Right lobe of liver (tissue), 6 donors: ENCODE results near the gene C11orf58. TPM values are rescaled to one million over a fixed set of nuclear protein-coding genes. Genes with fewer than 3 reads are reported as not detected.

Experiments used
- ATAC-seq, 4 donors: fragments of 200-7000 bp; cut with Tn5 transposase; one replicate each; pipeline ENCODE4 v1.9.1; 2020; ENCODE audit warnings: mild to moderate bottlenecking in 4 of 4, moderate library complexity in 4 of 4
- DNase-seq, 3 donors: peaks; one replicate each; pipeline ENCODE4 v3.0.0-alpha.2; 2020
- H3K27ac ChIP-seq, 3 donors: fragments of 200-600 bp; one replicate each; pipeline ENCODE4 v1.8.0; 2022
- H3K27me3 ChIP-seq, 2 donors: fragments of 200-600 bp; one replicate each; pipeline ENCODE4 v1.8.0; 2022
- H3K36me3 ChIP-seq, 4 donors: fragments of 200-600 bp; sonication (generic) in 1 of 4; one replicate each; pipeline versions ENCODE4 v1.5.1 to v1.8.0; 2017 to 2022; ENCODE audit warnings: control low read depth in 1 of 4
- H3K4me1 ChIP-seq, 4 donors: fragments of 200-600 bp; sonication (generic) in 1 of 4; one replicate each; pipeline versions ENCODE4 v1.5.1 to v1.8.0; 2017 to 2022; ENCODE audit warnings: control low read depth in 1 of 4
- H3K4me3 ChIP-seq, 3 donors: fragments of 200-600 bp; one replicate each; pipeline ENCODE4 v1.8.0; 2022
- H3K9me3 ChIP-seq, 4 donors: fragments of 200-600 bp; sonication (generic) in 1 of 4; one replicate each; pipeline versions ENCODE4 v1.5.1 to v1.8.0; 2017 to 2022; ENCODE audit warnings: control low read depth in 1 of 4
- CTCF ChIP-seq, 4 donors: fragments of 200-600 bp in 3 of 4; fragments of 450-650 bp in 1 of 4; IDR thresholded peaks; one replicate each; pipeline versions ENCODE4 v1.5.1 to v1.8.0; 2016 to 2022; ENCODE audit warnings: antibody characterized with exemption in 4 of 4, mild to moderate bottlenecking in 2 of 4
- POLR2A ChIP-seq: fragments of 450-650 bp; IDR thresholded peaks from one replicate; pipeline ENCODE4 v1.6.1; 2017; ENCODE audit warnings: antibody characterized with exemption, mild to moderate bottlenecking
- WGBS: methylation state at CpG from one replicate; pipeline ENCODE4 v1.1.6; 2018; ENCODE audit warnings: low coverage, low lambda C conversion rate; ENCODE audit not compliant: insufficient coverage; ENCODE audit errors: missing lambda C conversion rate; 5-methylcytosine and 5-hydroxymethylcytosine counted together
- intact Hi-C, 2 donors: fragments of 100-400 bp; cut with DNase I; formaldehyde crosslinking; loops; one replicate each; pipeline versions ENCODE4 v1.11.2 to v1.14.1; 2022
- total RNA-seq, 6 experiments: library from RNA; depleted of rRNA in 2 of 6; stranded (reverse); fragments of >200 nt in 2 of 6; fragmentation: NEBNext Ultra II Directional in 3 of 6; extraction: Animal tissue kit (Norgen Biotek cat#: 25700) in 3 of 6; gene quantifications; one replicate each; pipeline versions ENCODE4 v1.1.0 to v1.2.4, GENCODE V29; 2016 to 2023
- donor health status: DM: no; HTN: yes; CAD: no.
- donor health status: DM: no; HTN: no; CAD: no.
- donor health status: DM: no; HTN: no; CAD: no.
- donor health status: DM: no; HTN: yes; CAD: no.
- donor health status: DM: no; HTN: yes; CAD: no.

Gene C11orf58
- total RNA-seq, 6 experiments from 2014 or later: 50.3 to 79.1 (median 56.9) TPM

GRCh38 chr11:16799221-16799620, 60.8 kb downstream of the C11orf58 start:
- DNase-seq (no peak), ATAC-seq (no peak)
- WGBS: 60% methylated on average over 1 of the region's 1 CpG
- TF ChIP-seq POLR2A: no peak
- no peak for TF ChIP-seq CTCF (IDR thresholded peaks at IDR 0.05)
- intact Hi-C loops: no loop called here
- H3K9me3 ChIP-seq: no peaks in the 10 kb centered on the region
- H3K27ac ChIP-seq: no peak overlapping the region
- peaks cover 0 to 13% (median 4%) of the 10 kb centered on the region in 4 donors for H3K4me1 ChIP-seq
- H3K27me3 ChIP-seq: no peaks in the 10 kb centered on the region
- H3K4me3 ChIP-seq: no peak overlapping the region
- H3K36me3 ChIP-seq: peaks cover 0 to 2% (median 0%) of the 10 kb centered on the region in 4 donors

- Histone ChIP-seq H3K27me3 (no peaks in the 10 kb centered on the region), H3K9me3 (no peaks in the 10 kb centered on the region), H3K4me1 (peaks cover 0 to 16% (median 7%) of the 10 kb centered on the region in 4 donors), H3K4me3 (no peak overlapping the region), H3K27ac (no peak overlapping the region), H3K36me3 (peaks cover 0 to 2% (median 0%) of the 10 kb centered on the region in 4 donors)
- no peak for ATAC-seq
- intact Hi-C loops: no loop called here
- no peak for TF ChIP-seq POLR2A
- TF ChIP-seq CTCF (IDR thresholded peaks at IDR 0.05): no peak
- DNase-seq: no peak
Observed at GRCh38 chr11:16799890-16800289, 61.4 kb downstream of the C11orf58 start.

DNA sequence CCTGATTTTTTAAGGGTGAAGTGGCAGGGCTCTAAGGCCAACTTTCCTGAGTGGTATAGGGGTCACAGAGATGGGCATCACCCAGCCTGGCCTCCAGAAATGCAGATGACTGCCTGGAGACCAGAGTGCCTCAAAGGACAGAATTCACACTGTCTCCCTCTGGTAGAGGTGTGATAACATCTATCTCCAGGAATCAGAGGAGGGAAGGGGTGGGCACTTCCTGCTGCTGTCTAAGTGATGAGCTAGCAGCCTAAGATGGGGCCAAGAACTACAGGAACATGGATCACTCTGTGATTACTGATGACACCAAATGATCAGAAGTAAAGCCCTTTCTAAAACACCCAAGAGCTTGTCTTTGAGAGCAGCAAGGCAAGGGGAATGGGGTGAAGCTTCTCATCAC, 61.9 kb downstream of the C11orf58 start:
- intact Hi-C loops: no loop called here
- H3K27me3 ChIP-seq: no peaks in the 10 kb centered on the region
- H3K9me3 ChIP-seq: no peaks in the 10 kb centered on the region
- TF ChIP-seq CTCF (IDR thresholded peaks at IDR 0.05): no peak
- no peak for TF ChIP-seq POLR2A
- peaks cover 0 to 2% (median 0%) of the 10 kb centered on the region in 4 donors for H3K36me3 ChIP-seq
- DNase-seq (no peak), ATAC-seq (no peak)
- H3K4me3 ChIP-seq: no peak overlapping the region
- H3K4me1 ChIP-seq: peaks cover 0 to 21% (median 11%) of the 10 kb centered on the region in 4 donors
- no peak overlapping the region for H3K27ac ChIP-seq

DNA sequence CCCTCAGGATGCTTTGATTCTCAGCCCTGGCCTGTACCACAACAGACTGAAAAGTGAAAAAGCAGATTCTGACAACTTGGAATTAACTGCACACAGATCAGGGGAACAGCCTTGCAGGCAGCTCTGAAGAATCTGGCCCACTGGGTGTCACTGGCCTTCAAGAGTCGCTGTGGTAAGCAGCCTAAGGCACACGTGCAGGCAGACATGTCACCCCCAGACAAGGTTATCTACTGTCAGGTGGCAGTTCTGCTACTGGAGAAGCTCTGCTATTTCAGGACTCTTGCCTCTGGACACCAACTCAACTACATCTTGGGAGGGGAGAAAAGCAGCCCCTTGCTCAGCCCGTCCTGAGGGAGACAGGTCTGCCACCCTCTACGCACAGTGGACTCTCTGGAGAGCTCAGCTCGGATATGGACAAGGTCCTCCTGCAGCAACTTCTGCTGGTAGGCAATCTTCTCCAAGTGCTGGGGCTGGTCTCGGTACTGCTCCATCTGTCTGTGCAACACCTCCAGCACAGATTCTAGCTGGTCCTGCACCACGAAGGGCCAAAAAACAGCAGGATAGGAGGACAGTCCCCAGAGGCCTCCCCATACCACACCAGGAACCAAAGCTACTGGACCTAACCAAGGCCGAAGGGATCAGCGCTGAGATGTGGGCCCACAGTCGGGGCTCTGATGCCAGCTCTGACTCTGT, 63.0 kb downstream of the C11orf58 start:
- TF ChIP-seq POLR2A: no peak
- no peak for TF ChIP-seq CTCF (IDR thresholded peaks at IDR 0.05)

More for the DNA sequence above, 63.0 kb downstream of the C11orf58 start:
- 96% methylated on average over 4 of the region's 10 CpGs for WGBS
- H3K9me3 ChIP-seq: no peaks in the 10 kb centered on the region
- H3K4me1 ChIP-seq: peaks cover 0 to 31% (median 17%) of the 10 kb centered on the region in 4 donors
- ATAC-seq (no peak), DNase-seq (no peak)
- intact Hi-C loops: no loop called here
- H3K27me3 ChIP-seq: no peaks in the 10 kb centered on the region
- H3K4me3 ChIP-seq: no peak overlapping the region
- peaks cover 0 to 2% (median 0%) of the 10 kb centered on the region in 4 donors for H3K36me3 ChIP-seq
- no peak overlapping the region for H3K27ac ChIP-seq
